HG03521 (cell line): ENCODE data around the gene USP26.
"Not testable (repeated sequence)": the region's sequence is repeated elsewhere in the genome, so short reads cannot be mapped to it uniquely, and the experiment has no call there.

ENCODE experiments used
- ATAC-seq: cut with Tn5 transposase; IDR thresholded peaks from one replicate; pipeline ENCODE4 v1.9.1; 2021; ENCODE audit warnings: mild to moderate bottlenecking, moderate library complexity; ENCODE audit not compliant: unreplicated experiment

The USP26 gene

GRCh38 chrX:133044145-133044786 is 52.6 kb downstream of the USP26 start:
- ATAC-seq: not testable (repeated sequence)

GRCh38 chrX:133042260-133042659 is 54.6 kb downstream of the USP26 start:
- ATAC-seq: no peak

GRCh38 chrX:133033010-133033409 is 63.9 kb downstream of the USP26 start:
- no peak for ATAC-seq

GRCh38 chrX:133018229-133018628 is 78.7 kb downstream of the USP26 start:
- ATAC-seq: no peak

- no peak for ATAC-seq
These were observed 89.5 kb downstream of the USP26 start for GRCh38 chrX:133007458-133007857.

GRCh38 chrX:133005616-133006015 is 91.3 kb downstream of the USP26 start:
- ATAC-seq: no peak

GRCh38 chrX:133005042-133005441 is 91.9 kb downstream of the USP26 start:
- no peak for ATAC-seq

- no peak for ATAC-seq
These were observed 97.7 kb downstream of the USP26 start for GRCh38 chrX:132999209-132999608.

- no peak for ATAC-seq
These were observed 106.1 kb downstream of the USP26 start for GRCh38 chrX:132990835-132991234.

- no peak for ATAC-seq
These were observed 110.4 kb downstream of the USP26 start for GRCh38 chrX:132986556-132986955.

GRCh38 chrX:132984058-132984650 is 112.8 kb downstream of the USP26 start:
- ATAC-seq: no peak

GRCh38 chrX:132983496-132983895 is 113.4 kb downstream of the USP26 start:
- no peak for ATAC-seq

GRCh38 chrX:132980035-132980434 is 116.9 kb downstream of the USP26 start:
- ATAC-seq: not testable (repeated sequence)
